GM18520 (cell line): Measurements from ENCODE around the gene KLHL10.

Experiments used
- ATAC-seq: cut with Tn5 transposase; IDR thresholded peaks from one replicate; pipeline ENCODE4 v1.9.1; 2021; ENCODE audit not compliant: unreplicated experiment

Gene KLHL10

DNA sequence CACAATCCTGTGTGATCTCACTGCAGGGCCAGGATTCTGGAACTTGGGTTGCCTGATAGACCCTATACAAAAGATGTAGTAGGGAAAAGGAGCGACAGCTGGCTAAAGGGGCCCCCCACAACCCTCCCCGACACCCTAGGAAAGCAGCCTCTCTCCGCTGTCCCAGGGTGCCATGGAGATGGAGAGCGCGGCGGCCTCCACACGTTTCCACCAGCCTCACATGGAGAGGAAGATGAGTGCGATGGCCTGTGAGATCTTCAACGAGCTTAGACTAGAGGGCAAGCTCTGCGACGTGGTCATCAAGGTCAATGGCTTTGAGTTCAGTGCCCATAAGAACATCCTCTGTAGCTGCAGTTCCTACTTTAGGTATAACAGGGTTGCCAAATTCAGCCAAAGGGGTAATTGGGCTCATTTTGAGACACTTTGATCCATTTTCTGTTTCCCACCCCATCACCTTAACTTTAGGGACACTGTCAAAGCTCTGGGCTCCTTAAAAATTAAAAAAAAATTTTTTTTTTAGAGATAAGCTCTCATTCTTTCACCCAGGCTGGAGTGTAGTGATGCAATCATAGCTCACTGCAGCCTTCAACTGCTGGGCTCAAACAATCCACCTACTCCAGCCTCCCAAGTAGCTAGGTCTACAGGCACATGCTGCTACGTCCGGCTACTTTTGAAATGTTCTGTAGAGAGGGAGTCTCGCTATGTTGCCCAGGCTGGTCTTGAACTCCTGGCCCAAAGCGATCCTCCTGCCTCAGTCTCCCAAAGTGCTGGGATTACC lies at the start of gene KLHL10:
Gene KLHL10, plus strand, starts transcription at position 65 of the 778 bp plus-strand sequence. Its CDS starts 108 bp downstream, at position 173.
- ATAC-seq: no peak

DNA sequence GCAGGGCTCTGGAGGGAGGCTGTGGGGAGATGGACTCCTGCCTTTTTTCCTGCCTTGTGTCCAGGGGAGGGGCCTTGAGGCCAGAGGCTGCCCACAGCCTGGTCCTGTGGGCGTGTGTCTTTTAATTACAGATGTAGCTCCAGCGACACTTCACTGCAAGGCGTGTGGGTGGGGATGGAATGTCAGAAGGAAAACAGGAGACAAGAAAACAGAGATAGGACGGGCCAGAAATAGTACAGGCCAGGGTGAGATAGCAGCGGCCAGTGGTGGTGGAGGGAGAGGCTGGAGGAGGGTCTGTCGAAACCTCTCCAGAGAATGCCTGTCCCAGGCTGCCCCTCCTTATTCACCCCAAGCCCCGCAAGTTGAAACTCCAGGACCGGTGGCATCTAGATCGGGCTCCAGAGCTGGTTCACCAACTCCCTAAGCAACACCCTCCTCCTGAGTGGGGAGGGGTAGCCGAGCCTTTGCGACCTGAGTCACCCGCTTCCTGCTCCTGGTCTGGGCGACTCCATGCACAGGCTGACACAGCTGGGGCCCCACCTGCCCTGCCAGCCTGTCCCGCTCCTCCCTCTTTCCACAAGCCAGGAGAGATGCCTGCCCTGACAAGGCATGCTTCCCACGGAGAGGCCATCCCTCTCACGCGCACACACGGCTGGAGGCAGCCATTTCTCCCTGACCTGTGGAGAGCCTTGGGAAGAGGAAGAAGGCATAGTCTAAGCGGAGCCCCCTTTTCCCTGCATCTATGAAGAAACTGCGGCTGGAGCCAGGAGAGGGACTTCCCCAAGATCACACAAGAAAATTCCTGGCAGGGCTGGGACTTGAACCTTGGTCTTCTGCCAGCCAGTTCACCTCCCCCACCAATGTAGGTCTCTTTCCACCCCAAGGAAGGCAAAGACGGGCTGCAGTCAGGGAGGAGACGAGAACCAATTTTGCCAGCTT lies 44.5 kb upstream of the KLHL10 start:
- no peak for ATAC-seq

- ATAC-seq: no peak
Observed at GRCh38 chr17:41793784-41794539, 43.7 kb upstream of the KLHL10 start.

GRCh38 chr17:41794540-41794975 lies 43.1 kb upstream of the KLHL10 start:
- no peak for ATAC-seq

- ATAC-seq: no peak
Observed at GRCh38 chr17:41796121-41796895, 41.3 kb upstream of the KLHL10 start.

DNA sequence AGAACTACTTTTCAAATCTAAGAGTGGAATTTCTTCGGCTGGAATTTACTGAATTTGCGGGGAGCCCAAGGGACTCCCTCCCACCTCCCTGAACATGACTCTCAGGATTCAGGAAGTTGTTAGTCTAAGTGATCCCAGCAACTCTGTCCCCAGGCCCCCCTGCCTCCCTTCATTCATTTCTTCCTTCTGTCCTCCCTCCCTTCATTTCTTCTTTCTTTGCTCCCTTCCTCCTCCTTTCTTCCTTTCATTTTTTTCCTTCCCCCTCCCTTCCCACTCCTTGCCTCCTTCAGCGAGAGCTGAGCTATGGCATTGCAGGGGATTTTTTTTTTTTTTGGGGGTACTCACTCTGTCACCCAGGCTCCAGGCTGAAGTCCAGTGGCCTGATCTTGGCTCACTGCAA lies 40.2 kb upstream of the KLHL10 start:
- no peak for ATAC-seq

GRCh38 chr17:41799366-41799765 lies 38.3 kb upstream of the KLHL10 start:
- no peak for ATAC-seq

GRCh38 chr17:41800601-41801373 lies 36.8 kb upstream of the KLHL10 start:
- ATAC-seq: no peak

DNA sequence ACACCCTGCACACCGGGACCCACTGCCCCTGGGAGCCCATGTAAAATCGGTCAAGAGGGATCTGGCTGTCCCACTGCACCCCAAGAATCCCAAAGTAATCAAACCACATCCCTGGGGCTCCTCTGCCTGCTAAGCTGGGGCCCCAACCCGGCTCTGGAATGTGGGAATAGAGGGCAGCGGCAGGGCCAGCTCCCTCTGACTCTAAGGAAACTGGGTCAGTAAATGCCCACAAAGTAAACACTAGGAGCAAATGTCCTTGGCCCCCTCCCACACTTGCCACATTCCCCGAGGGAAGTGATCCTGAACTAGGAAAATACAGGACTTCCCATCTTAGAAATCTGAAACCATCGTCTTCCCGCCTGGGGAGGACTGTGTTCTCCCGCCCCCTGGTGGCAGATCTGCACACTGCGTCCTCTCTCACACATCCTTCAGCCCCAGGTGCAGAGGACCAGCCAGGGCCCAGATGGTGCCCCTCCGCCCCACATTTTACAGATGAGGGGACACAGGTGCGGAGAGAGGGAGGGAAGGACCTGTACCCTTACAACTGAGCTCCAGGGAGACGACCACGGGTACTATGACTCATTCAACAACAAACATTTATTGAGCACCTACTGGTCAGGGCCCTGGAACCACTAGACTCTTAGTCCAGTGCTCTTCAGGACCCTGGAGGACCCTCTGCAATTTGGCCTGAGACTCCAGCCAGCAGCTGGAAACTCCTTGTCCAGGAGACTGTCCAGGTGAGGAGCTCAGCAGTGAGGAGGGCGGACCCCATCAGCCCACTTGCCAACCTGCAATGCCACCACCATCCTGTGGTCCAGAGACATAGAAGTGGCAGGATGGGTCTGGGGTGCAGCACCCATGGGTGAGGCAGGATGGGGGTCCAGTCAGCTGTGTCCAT lies 36.0 kb upstream of the KLHL10 start:
- no peak for ATAC-seq

GRCh38 chr17:41803049-41804020 lies 34.3 kb upstream of the KLHL10 start:
- ATAC-seq: no peak

GRCh38 chr17:41806685-41807445 lies 30.8 kb upstream of the KLHL10 start:
- ATAC-seq: no peak

DNA sequence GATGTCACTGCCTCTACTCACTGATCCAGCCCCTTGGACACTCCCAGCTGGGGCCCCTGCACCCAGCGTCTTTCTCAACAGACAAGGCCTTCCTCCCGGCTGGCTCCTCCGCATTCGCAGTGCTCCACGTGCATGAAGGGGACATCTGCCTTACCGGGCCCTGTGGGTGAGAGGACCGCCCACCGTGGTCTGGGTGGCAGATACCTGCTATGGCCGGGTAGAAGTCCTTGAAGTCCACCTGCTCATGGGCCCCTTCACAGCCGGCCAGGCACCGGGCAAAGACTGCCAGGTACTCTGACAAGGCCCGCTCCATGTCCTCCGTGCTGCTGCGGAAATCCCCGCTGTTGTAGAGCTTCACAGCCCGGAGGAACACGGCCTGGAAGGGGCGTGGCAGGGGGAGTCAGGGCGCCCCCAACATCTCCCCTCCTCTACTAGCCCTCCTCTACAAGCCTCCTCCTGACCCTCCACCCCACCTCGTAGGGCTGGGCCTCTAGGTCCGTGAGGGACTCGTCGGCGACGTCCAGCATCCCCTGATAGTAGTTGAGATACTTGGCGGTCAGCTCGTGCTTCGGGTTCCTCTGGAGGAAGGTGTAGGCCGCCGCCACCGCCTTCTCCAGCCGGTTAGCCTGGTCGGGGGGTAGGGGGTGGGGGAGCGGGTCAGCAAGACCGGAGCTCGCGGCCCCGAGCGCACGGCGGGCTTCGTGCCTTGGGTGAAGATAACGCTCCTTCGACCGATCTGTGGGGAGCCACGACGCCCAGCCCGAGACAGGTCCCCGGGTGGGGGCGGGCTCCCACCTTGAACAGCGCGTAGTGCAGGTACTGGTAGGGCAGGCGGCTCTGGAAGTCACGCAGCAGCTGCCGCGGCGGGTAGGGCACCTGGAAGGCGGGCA lies 26.7 kb upstream of the KLHL10 start:
- no peak for ATAC-seq

GRCh38 chr17:41811549-41812380 lies 25.9 kb upstream of the KLHL10 start, which contains the start of gene P3H4:
P3H4 (minus strand) TSS chr17:41811949; CDS start chr17:41811915, 34 bp downstream.
- ATAC-seq: no peak

- no peak for ATAC-seq
Observed at GRCh38 chr17:41812381-41813151, 25.1 kb upstream of the KLHL10 start, which contains the start of gene FKBP10. FKBP10 (plus strand) TSS chr17:41813004; CDS start chr17:41813035, 31 bp downstream.
